OCI-LY1 (cell line): Measurements from ENCODE around the gene SMURF2.

Experiments used
- H2AFZ ChIP-seq: fragments of 200-600 bp; sonication (generic), shearing (Covaris generic); 2 replicates; pipeline ENCODE4 v1.6.0; 2014; ENCODE audit warnings: antibody characterized with exemption, mild to moderate bottlenecking, low read length
- H3F3A ChIP-seq: fragments of 200-600 bp; sonication (generic), shearing (Covaris generic); 2 replicates; pipeline ENCODE4 v1.6.0; 2014; ENCODE audit warnings: mild to moderate bottlenecking, antibody characterized with exemption, low read length, moderate library complexity; ENCODE audit not compliant: insufficient read depth
- H3K27ac ChIP-seq: fragments of 200-600 bp; sonication (generic); 2 replicates; pipeline ENCODE4 v1.5.1; 2014; ENCODE audit warnings: low read length, mixed run types, mild to moderate bottlenecking, low read depth; ENCODE audit not compliant: poor library complexity, severe bottlenecking
- H3K27me3 ChIP-seq: fragments of 200-600 bp; sonication (generic); 2 replicates; pipeline ENCODE4 v1.6.0; 2014; ENCODE audit warnings: antibody characterized with exemption, mild to moderate bottlenecking, low read length, moderate library complexity; ENCODE audit not compliant: insufficient read depth
- H3K36me3 ChIP-seq: fragments of 200-600 bp; sonication (generic); 2 replicates; pipeline ENCODE4 v1.6.1; 2014; ENCODE audit warnings: mild to moderate bottlenecking, antibody characterized with exemption, low read length, moderate library complexity, mixed read lengths; ENCODE audit not compliant: insufficient read depth
- H3K4me1 ChIP-seq: fragments of 200-600 bp; sonication (generic); 2 replicates; pipeline ENCODE4 v1.5.1; 2014; ENCODE audit warnings: mild to moderate bottlenecking, low read length, moderate library complexity; ENCODE audit not compliant: insufficient read depth, severe bottlenecking
- H3K4me2 ChIP-seq: fragments of 200-600 bp; sonication (generic), shearing (Covaris generic); 2 replicates; pipeline ENCODE4 v1.6.1; 2014; ENCODE audit warnings: low read length
- H3K4me3 ChIP-seq: fragments of 200-600 bp; sonication (generic); 2 replicates; pipeline ENCODE4 v1.5.1; 2014; ENCODE audit warnings: low read length, low read depth, mild to moderate bottlenecking, mixed read lengths; ENCODE audit not compliant: poor library complexity, severe bottlenecking
- H3K79me2 ChIP-seq: fragments of 200-600 bp; shearing (Covaris generic); 2 replicates; pipeline ENCODE4 v1.6.1; 2016; ENCODE audit warnings: mixed run types, low read length, mixed read lengths; ENCODE audit not compliant: insufficient read depth
- H3K9ac ChIP-seq: fragments of 200-600 bp; sonication (generic), shearing (Covaris generic); 2 replicates; pipeline ENCODE4 v1.6.1; 2014; ENCODE audit warnings: mild to moderate bottlenecking, low read length, mixed read lengths
- H3K9me2 ChIP-seq: fragments of 200-600 bp; sonication (generic), shearing (Covaris generic); 2 replicates; pipeline ENCODE4 v1.6.1; 2014; ENCODE audit warnings: low read depth, mild to moderate bottlenecking, low read length, mixed read lengths
- H3K9me3 ChIP-seq: fragments of 200-600 bp; shearing (Covaris generic); 2 replicates; pipeline ENCODE4 v1.6.1; 2014; ENCODE audit warnings: low read length, mixed read lengths
- H4K20me1 ChIP-seq: fragments of 200-600 bp; sonication (generic), shearing (Covaris generic); 2 replicates; pipeline ENCODE4 v1.6.0; 2016; ENCODE audit warnings: mild to moderate bottlenecking, low read length; ENCODE audit not compliant: insufficient read depth
- EZH2 ChIP-seq: fragments of 200-600 bp; sonication (generic), shearing (Covaris generic); IDR thresholded peaks from 2 replicates; pipeline ENCODE4 v1.8.0; 2017; ENCODE audit warnings: borderline replicate concordance, mixed run types, mild to moderate bottlenecking, antibody characterized with exemption, low read length, moderate library complexity, mixed read lengths
- TF ChIP-seq, protein P1 (sequence below): fragments of 200-600 bp; sonication (generic), shearing (Covaris generic); IDR thresholded peaks from 2 replicates; pipeline ENCODE4 v1.5.1; 2017; ENCODE audit warnings: mild to moderate bottlenecking, antibody characterized with exemption, low read length, moderate library complexity, mixed read lengths

SMURF2 gene

GRCh38 chr17:64506576-64507412, 155.3 kb downstream of the SMURF2 start, which contains the start of gene CEP95:
CEP95 (plus strand) TSS chr17:64506977; CDS start chr17:64507098, 121 bp downstream.
- Histone ChIP-seq H3F3A (peaks cover 14% of the 10 kb centered on the region; the same call in 1 of the 2 replicates), H3K79me2 (peaks cover 33% of the 10 kb centered on the region), H3K9me3 (no peaks in the 10 kb centered on the region), H2AFZ (no peak within 1 kb of the TSS), H3K27ac (peak within 1 kb of the TSS; percentile 91), H3K36me3 (peaks cover 71% of the 10 kb centered on the region), H3K27me3 (no peaks in the 10 kb centered on the region), H4K20me1 (peaks cover 10% of the 10 kb centered on the region; the same call in 1 of the 2 replicates), H3K9me2 (no peaks in the 10 kb centered on the region), H3K9ac (peak within 1 kb of the TSS; percentile 99), H3K4me2 (peak within 1 kb of the TSS; percentile 89), H3K4me1 (peaks cover 39% of the 10 kb centered on the region), H3K4me3 (peak within 1 kb of the TSS; percentile 87)
- TF ChIP-seq, protein P1, sequence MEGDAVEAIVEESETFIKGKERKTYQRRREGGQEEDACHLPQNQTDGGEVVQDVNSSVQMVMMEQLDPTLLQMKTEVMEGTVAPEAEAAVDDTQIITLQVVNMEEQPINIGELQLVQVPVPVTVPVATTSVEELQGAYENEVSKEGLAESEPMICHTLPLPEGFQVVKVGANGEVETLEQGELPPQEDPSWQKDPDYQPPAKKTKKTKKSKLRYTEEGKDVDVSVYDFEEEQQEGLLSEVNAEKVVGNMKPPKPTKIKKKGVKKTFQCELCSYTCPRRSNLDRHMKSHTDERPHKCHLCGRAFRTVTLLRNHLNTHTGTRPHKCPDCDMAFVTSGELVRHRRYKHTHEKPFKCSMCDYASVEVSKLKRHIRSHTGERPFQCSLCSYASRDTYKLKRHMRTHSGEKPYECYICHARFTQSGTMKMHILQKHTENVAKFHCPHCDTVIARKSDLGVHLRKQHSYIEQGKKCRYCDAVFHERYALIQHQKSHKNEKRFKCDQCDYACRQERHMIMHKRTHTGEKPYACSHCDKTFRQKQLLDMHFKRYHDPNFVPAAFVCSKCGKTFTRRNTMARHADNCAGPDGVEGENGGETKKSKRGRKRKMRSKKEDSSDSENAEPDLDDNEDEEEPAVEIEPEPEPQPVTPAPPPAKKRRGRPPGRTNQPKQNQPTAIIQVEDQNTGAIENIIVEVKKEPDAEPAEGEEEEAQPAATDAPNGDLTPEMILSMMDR, result no peak
- TF ChIP-seq EZH2, result no peak

GRCh38 chr17:64506201-64506575, 155.9 kb downstream of the SMURF2 start, which contains the start of gene DDX5:
DDX5 (minus strand) TSS chr17:64506289; CDS start chr17:64506119, 170 bp downstream.
- Histone ChIP-seq H2AFZ (no peak within 1 kb of the TSS), H3K9ac (peak within 1 kb of the TSS; percentile 99), H3K4me2 (peak within 1 kb of the TSS; percentile 89), H3K36me3 (peaks cover 72% of the 10 kb centered on the region), H4K20me1 (peaks cover 10% of the 10 kb centered on the region; the same call in 1 of the 2 replicates), H3K9me2 (no peaks in the 10 kb centered on the region), H3F3A (peaks cover 14% of the 10 kb centered on the region; the same call in 1 of the 2 replicates), H3K79me2 (peaks cover 33% of the 10 kb centered on the region), H3K27me3 (no peaks in the 10 kb centered on the region), H3K9me3 (no peaks in the 10 kb centered on the region), H3K27ac (peak within 1 kb of the TSS; percentile 91), H3K4me1 (peaks cover 45% of the 10 kb centered on the region), H3K4me3 (peak within 1 kb of the TSS; percentile 87)
- TF ChIP-seq EZH2, result no peak
- TF ChIP-seq, protein P1, result no peak

- H4K20me1 ChIP-seq, result peaks cover 10% of the 10 kb centered on the region; the same call in 1 of the 2 replicates
- no peak overlapping the region for H2AFZ ChIP-seq
- peaks cover 51% of the 10 kb centered on the region for H3K4me1 ChIP-seq
- peaks cover 33% of the 10 kb centered on the region for H3K79me2 ChIP-seq
- H3K9me2 ChIP-seq, result no peaks in the 10 kb centered on the region
- H3F3A ChIP-seq, result peaks cover 15% of the 10 kb centered on the region
- no peaks in the 10 kb centered on the region for H3K27me3 ChIP-seq
- H3K9ac ChIP-seq, result peak overlapping the region; percentile 99
- peaks cover 75% of the 10 kb centered on the region for H3K36me3 ChIP-seq
- H3K4me2 ChIP-seq, result peak overlapping the region; percentile 89
- peak overlapping the region; percentile 91 for H3K27ac ChIP-seq
- H3K9me3 ChIP-seq, result no peaks in the 10 kb centered on the region
- peak overlapping the region; percentile 87 for H3K4me3 ChIP-seq
- no peak for TF ChIP-seq EZH2
- TF ChIP-seq, protein P1, result no peak
These were observed 156.5 kb downstream of the SMURF2 start for GRCh38 chr17:64505340-64506200.
